Keratinocyte (primary cell): ENCODE data around the gene TBL1XR1. TPM values are rescaled to one million over a fixed set of nuclear protein-coding genes. Genes with fewer than 3 reads are reported as not detected.

Source experiments
- DNase-seq: peaks from one replicate; pipeline ENCODE4 v3.0.0-alpha.2; 2011; ENCODE audit warnings: low read depth, missing footprints, low spot score
- FAIRE-seq: peaks from 2 replicates; lab custom pipeline; 2011; peaks lifted over from hg19 to GRCh38; lab: Jason Lieb, UNC
- H2AFZ ChIP-seq: 2 replicates; pipeline ENCODE4 v1.6.0; 2012; ENCODE audit warnings: low read length, control low read depth, inconsistent platforms; ENCODE audit not compliant: control insufficient read depth
- H3K27ac ChIP-seq: 2 replicates; pipeline ENCODE4 v1.5.1; 2011; ENCODE audit warnings: low read length; ENCODE audit not compliant: control insufficient read depth, insufficient read depth
- H3K27me3 ChIP-seq: 3 replicates; pipeline ENCODE4 v1.6.0; 2011; ENCODE audit warnings: low read length; ENCODE audit not compliant: control insufficient read depth, insufficient read depth; ENCODE audit errors: extremely low read depth
- H3K36me3 ChIP-seq, 2 experiments: 2 replicates in 1 of 2; 3 replicates in 1 of 2; pipeline ENCODE4 v1.5.1; 2011; ENCODE audit warnings: low read length in 2 of 2, mild to moderate bottlenecking in 1 of 2; ENCODE audit not compliant: control insufficient read depth in 2 of 2, insufficient read depth in 2 of 2; ENCODE audit errors: extremely low read depth in 1 of 2
- H3K4me1 ChIP-seq: 3 replicates; pipeline ENCODE4 v1.5.1; 2011; ENCODE audit warnings: low read length; ENCODE audit not compliant: control insufficient read depth, insufficient read depth; ENCODE audit errors: extremely low read depth
- H3K4me2 ChIP-seq: 3 replicates; pipeline ENCODE4 v1.6.0; 2011; ENCODE audit warnings: low read depth, low read length; ENCODE audit not compliant: control insufficient read depth, insufficient read depth; ENCODE audit errors: extremely low read depth
- H3K4me3 ChIP-seq, 3 experiments: fragments of 200-600 bp in 1 of 3; sonication (generic) in 1 of 3; 2 replicates in 2 of 3; 3 replicates in 1 of 3; pipeline ENCODE4 v1.5.1; 2011 to 2016; ENCODE audit warnings: low read length in 3 of 3, mild to moderate bottlenecking in 3 of 3, control low read depth in 2 of 3, inconsistent platforms in 1 of 3, low read depth in 1 of 3, mixed read lengths in 1 of 3, mixed run types in 1 of 3, moderate library complexity in 1 of 3; ENCODE audit not compliant: control insufficient read depth in 2 of 3, insufficient read depth in 2 of 3; ENCODE audit errors: extremely low read depth in 1 of 3
- H3K79me2 ChIP-seq: 2 replicates; pipeline ENCODE4 v1.6.0; 2012; ENCODE audit warnings: low read length; ENCODE audit not compliant: control insufficient read depth, insufficient read depth
- H3K9ac ChIP-seq: 3 replicates; pipeline ENCODE4 v1.6.0; 2011; ENCODE audit warnings: low read length; ENCODE audit not compliant: control insufficient read depth, insufficient read depth; ENCODE audit errors: extremely low read depth
- H3K9me1 ChIP-seq: 3 replicates; pipeline ENCODE4 v1.6.0; 2011; ENCODE audit warnings: low read length; ENCODE audit not compliant: control insufficient read depth, insufficient read depth; ENCODE audit errors: extremely low read depth
- H3K9me3 ChIP-seq: 2 replicates; pipeline ENCODE4 v1.5.1; 2012; ENCODE audit warnings: low read depth, low read length; ENCODE audit not compliant: control insufficient read depth
- H4K20me1 ChIP-seq: 3 replicates; pipeline ENCODE4 v1.6.0; 2011; ENCODE audit warnings: low read length; ENCODE audit not compliant: control insufficient read depth, insufficient read depth; ENCODE audit errors: extremely low read depth
- CTCF ChIP-seq, 3 experiments: IDR thresholded peaks in 1 of 3; conservative IDR thresholded peaks in 1 of 3; optimal IDR thresholded peaks in 1 of 3; 2 replicates in 2 of 3; 3 replicates in 1 of 3; pipeline versions ENCODE3 to v1.5.1; 2011; ENCODE audit warnings: low read length in 3 of 3, mild to moderate bottlenecking in 3 of 3, moderate library complexity in 2 of 3, control low read depth in 1 of 3, inconsistent platforms in 1 of 3; ENCODE audit not compliant: insufficient read depth in 2 of 3; ENCODE audit errors: extremely low read depth in 1 of 3
- EZH2 ChIP-seq: IDR thresholded peaks from one replicate; pipeline ENCODE4 v1.6.1; 2012; ENCODE audit warnings: inconsistent platforms, mild to moderate bottlenecking, low read length, moderate library complexity
- dilution Hi-C: fragments of 300-500 bp; cut with MboI; formaldehyde crosslinking; loops from one replicate; pipeline ENCODE4 v1.7.0; 2020; ENCODE audit warnings: low sequenced_read_pairs; ENCODE audit not compliant: extremely low pct_ligation_motif_present
- polyA plus RNA-seq, 5 experiments: library from polyadenylated mRNA; depleted of rRNA in 3 of 5; stranded (reverse) in 3 of 5; stranded (forward) in 1 of 5; unstranded in 1 of 5; fragments of >200 nt; gene quantifications; 1 replicate in 1 of 5; 2 replicates in 3 of 5; 3 replicates in 1 of 5; pipeline versions ENCODE4 v1.2.1 to v1.2.3, GENCODE V29; 2011 to 2012; ENCODE audit warnings: missing spikeins in 2 of 5, low read depth in 1 of 5, low replicate concordance in 1 of 5

TBL1XR1 gene
- polyA plus RNA-seq, 1 donor (not counting 4 experiments of a cell fraction or from before 2014, with no cell fraction given) = 169 TPM

DNA sequence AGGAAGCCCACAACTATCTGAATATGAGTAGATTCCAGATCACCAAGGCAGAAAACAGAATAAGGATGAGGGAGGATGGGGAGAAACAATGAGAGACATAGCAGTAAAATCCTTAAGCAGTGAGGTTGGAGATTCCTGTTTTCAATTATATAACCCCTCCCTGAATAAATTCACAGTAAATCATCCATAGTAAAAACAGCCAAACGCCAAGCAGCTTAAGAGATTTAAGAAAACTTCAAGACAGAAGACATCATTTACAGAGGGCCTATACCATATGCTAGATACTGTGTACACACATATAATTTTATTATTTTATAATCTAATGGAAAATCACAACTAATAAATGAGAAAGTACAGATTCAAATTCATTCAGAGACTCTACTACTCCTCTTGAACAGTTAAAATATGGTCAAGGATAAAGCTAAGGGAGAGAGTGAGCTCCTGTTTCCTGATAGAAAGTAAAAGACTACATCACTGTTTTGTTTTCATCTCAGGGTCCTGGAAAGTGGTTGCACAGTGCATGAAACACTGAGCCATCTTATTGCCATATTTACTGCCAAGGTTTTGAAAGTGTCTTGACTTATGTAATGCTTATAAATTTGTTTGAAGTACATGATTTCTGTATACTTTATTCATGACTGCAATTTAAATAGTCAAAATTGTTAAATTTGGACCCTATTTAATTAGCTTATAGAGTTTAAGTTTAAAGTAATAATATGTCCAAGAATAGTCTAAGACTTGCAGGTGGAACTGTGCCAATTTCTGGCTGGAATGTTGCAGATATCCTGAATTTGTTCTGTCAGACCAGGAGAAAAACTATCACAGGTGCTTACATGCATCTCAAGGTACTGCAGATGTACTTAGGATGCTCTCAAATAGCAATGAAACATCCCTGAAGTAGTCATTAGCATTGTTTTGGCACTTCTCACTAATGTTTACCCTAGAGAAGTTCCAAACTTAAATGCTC, 141.4 kb downstream of the TBL1XR1 start:
- H3K27me3 ChIP-seq = no peaks in the 10 kb centered on the region
- H3K9me3 ChIP-seq = no peaks in the 10 kb centered on the region
- DNase-seq (no peak), FAIRE-seq (no peak)
- H3K4me3 ChIP-seq = no peak overlapping the region
- H3K9ac ChIP-seq = no peak overlapping the region
- no peak for TF ChIP-seq CTCF (optimal IDR thresholded peaks at IDR 0.05 in 1 of 3, IDR thresholded peaks at IDR 0.05 in 1 of 3, conservative IDR thresholded peaks at IDR 0.05 in 1 of 3; ENCODE audit: extremely low read depth in 1 of 3, insufficient read depth in 2 of 3, low read length in 3 of 3)
- TF ChIP-seq EZH2 = no peak
- no peaks in the 10 kb centered on the region for H3K9me1 ChIP-seq
- H3K4me2 ChIP-seq = no peak overlapping the region
- no peak overlapping the region for H2AFZ ChIP-seq
- H3K36me3 ChIP-seq = peaks cover 0 to 4% of the 10 kb centered on the region in 2 experiments
- no peaks in the 10 kb centered on the region for H4K20me1 ChIP-seq
- dilution Hi-C loops = no loop called here
- no peak overlapping the region for H3K27ac ChIP-seq
- no peaks in the 10 kb centered on the region for H3K4me1 ChIP-seq
- peaks cover 46% of the 10 kb centered on the region for H3K79me2 ChIP-seq

DNA sequence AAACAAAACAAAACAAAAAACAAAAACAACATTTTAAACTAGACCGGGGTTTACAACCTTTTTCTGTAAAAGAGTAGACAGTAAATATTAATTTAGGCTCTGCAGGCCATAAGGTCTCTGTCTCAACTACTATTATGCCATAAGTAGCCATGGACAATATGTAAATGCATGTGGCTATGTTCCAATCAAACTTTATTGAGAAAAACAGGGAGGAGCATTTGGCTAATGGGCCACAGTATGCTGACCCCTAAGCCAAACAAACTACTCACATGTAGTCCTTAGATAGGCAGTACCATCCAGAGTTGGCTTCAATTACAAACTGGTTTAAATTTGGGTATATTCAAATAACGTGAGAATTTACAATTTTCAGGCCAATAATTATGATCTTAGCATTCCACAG, 144.2 kb downstream of the TBL1XR1 start:
- H3K9ac ChIP-seq = no peak overlapping the region
- dilution Hi-C loops = no loop called here
- no peak overlapping the region for H3K27ac ChIP-seq
- FAIRE-seq = no peak
- no peaks in the 10 kb centered on the region for H3K27me3 ChIP-seq
- H3K9me1 ChIP-seq = no peaks in the 10 kb centered on the region
- no peaks in the 10 kb centered on the region for H3K4me1 ChIP-seq
- TF ChIP-seq EZH2 = no peak
- no peak for TF ChIP-seq CTCF (optimal IDR thresholded peaks at IDR 0.05 in 1 of 3, IDR thresholded peaks at IDR 0.05 in 1 of 3, conservative IDR thresholded peaks at IDR 0.05 in 1 of 3; ENCODE audit: extremely low read depth in 1 of 3, insufficient read depth in 2 of 3, low read length in 3 of 3)
- no peak overlapping the region for H3K4me3 ChIP-seq
- H3K36me3 ChIP-seq = peaks cover 7 to 12% of the 10 kb centered on the region in 2 experiments
- no peaks in the 10 kb centered on the region for H4K20me1 ChIP-seq
- H3K79me2 ChIP-seq = peaks cover 35% of the 10 kb centered on the region
- no peak for DNase-seq
- H2AFZ ChIP-seq = no peak overlapping the region
- no peaks in the 10 kb centered on the region for H3K9me3 ChIP-seq
- H3K4me2 ChIP-seq = no peak overlapping the region
